T-helper 9 cell (primary cell): ENCODE results near the gene TMEM245.

Experiments
- DNase-seq: peaks from one replicate; pipeline ENCODE4 v3.0.0-alpha.2; 2020

The TMEM245 gene

DNA sequence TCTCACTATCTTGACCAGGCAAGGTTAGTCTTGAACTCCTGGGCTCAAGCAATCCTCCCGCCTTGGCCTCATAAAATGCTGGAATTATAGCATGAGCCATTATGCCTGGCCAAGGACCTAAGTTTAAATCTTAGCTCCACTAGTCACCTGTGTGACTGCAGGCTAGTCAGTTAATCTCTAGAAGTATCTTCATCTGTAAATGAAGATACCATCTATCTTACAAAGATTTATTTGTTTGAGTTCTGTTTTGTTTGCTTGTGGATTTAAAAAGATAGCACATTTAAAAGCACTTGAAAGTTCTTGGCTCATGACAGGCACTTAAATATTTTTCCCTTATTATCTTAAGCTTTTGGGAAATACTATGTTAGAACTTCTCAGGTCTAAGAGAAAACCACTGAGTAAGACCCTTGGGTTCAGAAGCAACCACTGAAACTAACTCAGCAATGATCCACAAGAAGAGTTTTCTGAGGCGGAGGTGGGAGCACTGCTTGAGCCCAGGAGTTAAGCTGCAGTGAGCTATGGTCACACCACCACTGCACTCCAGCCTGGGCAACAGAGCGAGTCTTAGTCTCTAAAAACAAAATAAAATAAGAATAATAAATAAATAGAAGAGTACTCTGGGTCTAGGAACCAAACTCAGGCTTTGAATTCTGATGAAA is 19.1 kb downstream of the TMEM245 start:
- no peak for DNase-seq

DNA sequence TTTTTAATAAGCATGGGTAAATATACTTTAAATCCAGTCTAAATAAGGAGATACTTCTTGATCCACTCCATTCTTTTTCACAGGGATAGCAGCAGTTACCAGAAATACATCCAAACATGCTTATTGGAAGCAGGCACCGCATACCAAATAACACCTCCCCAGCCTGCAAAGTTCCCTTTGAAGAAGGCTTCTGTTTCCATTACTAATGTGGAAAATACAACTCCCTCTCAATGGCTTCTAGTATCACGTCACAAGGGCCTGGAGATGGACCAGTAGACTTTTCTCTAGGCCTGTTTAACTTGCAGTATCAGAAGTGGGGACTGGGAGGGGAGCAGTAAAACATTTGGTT is 20.8 kb downstream of the TMEM245 start:
- no peak for DNase-seq

DNA sequence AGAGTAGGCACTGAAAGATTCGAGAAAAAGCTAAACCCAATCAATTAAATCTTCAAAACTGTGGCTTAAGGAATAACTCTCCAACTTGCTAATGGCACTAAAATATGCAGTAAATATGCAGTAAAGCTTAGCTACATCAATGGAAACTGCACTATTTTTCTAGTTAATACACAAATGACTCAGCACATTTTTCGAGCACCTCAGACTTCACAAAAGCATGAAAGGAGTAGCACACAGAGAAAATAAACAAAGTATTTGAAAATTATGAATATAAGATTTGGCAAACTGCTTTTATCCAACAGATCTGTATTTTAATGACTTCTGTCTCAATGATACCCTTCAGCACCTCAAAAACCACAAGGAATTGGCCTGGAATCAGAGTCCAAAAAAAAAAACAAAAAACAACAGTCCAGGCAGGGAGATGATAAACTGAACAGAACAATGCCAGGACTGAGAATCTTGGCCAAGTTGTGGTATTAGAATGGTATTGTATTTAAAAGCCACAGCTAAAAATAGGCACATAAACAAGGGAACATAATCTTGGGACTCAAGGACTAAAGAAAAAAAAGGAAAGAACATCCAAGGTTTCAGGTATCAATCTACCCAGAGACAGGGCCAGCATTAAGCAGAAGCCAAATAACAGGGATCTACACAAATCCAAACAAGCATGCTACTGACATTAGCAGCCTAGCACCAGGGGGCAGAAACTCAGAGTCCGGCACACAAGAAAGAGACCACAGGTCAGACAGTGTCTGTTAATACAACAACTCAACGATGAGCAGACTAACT is 21.4 kb downstream of the TMEM245 start:
- DNase-seq: no peak

DNA sequence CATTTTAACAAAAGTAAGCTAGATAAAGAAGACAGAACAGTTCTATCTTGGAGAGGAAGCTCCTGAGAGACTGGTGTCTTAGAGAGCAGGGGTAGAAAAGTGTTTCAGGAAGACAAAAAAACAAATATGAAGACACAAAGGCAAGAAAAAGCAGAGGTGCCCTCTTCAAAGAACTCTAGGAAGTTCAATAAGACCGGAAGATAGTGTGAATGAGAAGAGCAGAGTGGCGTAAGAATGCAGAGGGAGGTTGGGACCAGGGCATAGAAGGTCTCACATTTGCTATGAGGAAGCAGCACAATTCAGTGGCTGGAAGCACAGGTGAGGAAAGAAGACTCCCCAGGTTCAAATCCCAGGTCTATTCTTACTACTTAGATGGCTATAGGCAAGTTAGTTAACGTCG is 22.6 kb downstream of the TMEM245 start:
- DNase-seq: no peak

DNA sequence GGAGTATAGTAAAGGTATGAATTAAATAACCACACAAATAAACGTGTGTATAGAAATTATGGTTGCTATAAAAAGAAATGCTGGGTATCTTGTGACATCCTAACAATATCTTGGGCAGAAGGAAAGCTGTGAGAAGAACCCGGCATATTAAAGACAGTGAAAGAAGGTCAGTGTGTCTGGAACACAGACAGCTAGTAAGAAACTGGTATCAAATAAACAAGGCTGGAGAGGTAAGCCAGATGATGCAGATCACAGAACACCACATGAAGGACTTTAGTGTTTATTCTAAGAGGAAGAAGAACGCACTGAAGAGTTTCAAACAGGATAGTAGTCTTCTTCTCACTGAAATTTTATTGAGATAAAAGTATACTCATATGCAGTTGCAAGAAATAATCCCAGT is 24.4 kb downstream of the TMEM245 start:
- DNase-seq: no peak

DNA sequence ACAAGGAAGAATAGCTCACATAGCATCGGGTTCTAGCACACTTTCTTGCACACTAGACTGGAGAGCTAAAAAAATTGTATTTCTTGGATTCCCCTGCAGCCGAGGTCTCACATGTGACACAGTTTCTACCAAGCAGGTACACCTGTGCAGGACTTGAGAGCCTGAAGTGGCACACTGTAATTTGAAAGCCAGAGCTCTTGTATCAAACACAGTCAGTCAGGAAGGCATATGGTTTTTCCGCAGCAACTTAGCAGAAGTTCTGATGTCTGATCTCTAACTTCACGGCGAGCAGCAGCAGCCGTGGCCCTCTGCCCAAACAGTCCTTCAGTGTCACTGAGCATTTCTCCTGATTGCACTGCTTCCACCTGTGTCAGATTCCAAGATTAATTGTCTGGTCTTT is 25.5 kb downstream of the TMEM245 start:
- no peak for DNase-seq

DNA sequence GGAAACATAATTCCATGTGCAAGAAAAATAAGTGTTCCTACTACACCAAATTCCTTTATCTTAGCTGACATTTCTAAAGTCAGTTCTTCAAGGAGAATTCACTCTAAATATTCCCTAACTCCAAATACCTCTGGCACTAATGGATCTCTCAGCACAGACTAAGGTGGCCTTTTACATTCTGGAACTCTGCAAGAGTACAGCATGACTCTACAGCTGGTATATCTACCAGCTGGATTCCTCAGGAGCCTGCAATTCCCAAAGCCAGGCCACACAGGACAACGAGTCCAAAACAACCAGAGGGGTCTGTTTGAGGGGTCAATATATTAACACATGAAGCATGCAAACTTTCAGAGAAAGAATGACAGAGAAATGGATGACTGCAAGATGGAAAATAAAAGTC is 27.2 kb downstream of the TMEM245 start:
- no peak for DNase-seq

DNA sequence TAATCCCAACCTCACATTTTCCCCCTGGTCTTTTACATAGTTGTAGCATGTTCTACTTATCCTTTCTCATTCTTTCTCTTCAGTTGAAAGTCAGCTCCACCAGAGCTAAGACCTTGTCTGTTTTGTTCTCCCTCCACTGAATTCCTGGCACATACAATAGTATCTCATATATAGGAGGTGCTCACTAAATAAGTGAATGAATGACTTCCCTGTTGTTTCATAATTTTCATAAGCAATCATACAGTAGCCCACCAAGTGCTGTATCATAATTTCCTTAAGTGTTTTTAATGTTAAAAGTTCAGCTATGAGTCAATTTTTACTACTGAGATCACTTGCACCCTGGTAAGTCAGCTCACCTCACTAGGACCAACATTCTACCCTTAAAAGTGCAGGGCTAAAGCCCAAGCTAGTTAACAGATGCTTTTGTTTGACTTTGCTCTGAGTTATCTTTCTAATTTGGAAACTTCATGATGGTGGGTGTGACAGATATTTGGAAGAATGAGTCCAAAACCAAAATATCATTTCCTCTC is 27.6 kb downstream of the TMEM245 start:
- DNase-seq: no peak

DNA sequence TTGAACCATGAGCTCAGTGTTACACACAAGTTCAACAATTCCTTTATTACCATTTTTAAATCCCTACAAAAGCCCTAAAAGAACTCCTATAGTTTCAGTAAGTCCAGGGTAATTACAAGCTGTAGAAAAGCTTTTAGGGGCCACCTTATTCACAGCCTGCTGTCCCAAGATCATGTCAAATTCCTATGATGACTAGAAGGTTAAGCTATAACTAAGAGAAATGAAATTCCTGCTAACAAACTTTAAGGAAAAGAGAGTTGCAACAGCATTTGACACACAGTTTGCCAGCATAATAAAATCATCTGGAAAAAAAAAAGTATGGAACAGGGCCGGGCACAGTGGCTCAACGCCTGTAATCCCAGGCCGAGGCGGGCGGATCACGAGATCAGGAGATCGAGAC is 31.5 kb downstream of the TMEM245 start:
- DNase-seq: no peak

DNA sequence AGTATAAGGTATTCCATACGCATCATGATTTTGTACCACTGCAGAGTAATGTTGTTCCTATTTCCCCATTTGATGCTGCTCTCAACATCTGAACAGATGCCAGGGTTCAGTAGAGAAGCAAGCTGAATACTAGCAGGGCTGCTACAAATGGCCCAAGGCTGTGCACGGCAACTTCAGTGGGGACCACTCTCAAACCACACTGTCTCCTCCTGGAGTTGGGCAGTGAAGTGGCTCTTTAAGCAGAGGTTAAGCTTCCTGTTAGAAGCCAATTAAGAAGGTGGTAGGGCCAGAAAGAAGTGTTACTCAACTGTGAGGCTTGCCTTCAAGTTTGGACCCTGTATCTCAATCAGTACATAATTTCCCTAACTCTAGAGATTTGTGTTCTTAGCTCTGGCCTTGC is 32.0 kb downstream of the TMEM245 start:
- DNase-seq: no peak

DNA sequence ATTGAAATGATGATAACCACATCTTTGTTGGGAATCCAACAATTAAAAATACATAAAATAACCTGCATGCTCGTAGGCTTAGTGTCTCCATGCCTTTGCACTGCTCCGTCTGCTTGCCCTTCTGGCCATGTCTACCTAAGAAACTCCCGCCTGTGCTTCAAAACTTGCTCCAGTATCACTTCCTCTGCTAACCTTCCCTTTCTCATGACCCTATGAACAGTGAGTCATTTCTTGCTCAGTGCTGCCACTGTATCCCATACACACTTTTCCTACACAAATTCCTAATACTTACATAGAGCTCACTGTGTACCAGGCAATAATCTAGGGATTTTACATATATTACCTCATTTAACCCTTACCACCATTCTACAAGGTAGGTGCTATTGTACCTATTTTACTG is 33.5 kb downstream of the TMEM245 start:
- no peak for DNase-seq

DNA sequence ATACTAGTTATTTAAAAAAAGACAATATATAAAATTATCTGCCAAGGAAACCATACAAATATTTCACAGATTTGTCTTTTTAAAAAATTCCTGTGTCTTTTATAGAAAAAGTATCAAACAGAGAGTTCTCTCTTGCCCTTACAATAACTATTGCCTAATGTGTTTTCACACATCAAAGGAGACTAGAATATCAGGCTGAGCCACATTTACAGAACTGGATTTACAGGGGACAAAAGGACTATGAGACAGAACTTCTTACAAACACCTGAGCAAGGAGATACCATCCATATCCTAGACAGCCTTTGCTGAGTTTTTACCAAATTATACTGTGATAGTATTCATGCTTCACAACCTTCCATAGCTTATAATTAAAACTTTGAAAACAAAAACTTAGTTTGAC is 34.2 kb downstream of the TMEM245 start:
- no peak for DNase-seq

DNA sequence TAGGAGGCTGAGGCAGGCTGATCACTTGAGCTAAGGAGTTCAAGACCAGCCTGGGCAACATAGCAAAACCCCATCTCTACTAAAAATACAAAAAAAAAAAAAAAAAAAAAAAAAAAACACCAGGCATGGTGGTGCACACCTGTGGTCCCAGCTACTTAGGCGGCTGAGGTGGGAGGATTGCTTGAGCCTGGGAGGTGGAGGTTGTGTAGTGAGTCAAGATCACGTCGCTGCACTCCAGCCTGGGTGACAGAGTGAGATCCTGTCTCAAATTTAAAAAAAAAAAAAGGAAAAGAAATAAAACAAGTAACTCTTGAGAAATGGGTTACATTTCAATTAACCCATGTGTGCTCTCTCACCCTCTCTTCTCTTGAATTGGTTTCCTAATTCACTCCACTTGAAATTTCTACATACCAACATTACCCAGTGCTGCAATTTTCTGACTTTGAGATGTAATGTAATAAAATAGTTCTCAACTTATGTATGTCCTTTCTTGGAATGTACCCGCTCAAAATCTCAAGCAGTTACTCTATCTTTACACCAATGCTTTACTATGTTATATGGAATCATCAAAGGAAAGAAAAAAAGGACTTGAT is 35.8 kb downstream of the TMEM245 start:
- DNase-seq: no peak

DNA sequence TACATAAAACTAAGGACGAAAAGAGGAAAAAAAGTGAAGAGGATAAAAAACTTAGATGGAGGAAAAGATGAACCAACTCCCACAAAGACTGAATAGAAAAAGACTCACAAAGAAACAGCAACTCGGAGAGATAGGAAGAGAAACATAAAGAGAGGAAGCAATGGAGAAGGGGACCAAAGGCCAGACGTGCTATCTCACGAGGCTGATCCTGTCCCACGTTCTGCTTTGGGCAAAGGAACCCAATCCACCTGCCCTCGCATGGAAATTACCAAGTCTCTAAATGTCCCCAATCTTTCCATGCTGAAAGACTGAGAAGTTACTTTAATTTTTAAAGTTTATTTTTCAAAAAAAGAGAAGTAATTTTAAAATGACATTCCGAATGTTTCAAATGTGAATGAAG is 36.6 kb downstream of the TMEM245 start:
- no peak for DNase-seq

DNA sequence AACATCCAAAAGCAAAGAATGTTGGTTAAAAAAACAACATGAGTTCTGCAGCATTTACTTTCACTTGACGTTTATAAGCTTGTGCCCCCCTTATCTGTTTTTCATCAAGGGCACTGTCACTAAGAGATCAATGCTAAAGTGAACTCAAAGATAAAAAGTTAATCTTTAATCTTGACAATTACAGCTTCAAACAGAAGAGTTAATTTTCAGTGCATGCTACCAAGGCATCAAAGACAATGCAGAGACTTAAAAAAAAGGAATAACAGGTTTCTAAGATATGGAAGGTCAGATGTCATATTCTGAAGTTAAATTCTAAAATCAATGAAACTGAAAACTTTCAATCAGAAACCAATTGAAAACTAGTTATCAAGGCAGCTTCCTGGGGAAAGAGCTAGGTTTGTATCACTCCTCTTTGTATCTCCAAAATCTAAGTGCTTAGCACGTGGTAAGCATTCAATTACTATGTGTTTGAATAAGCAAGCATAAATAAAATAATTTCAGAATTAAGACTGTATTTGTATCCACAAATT is 37.6 kb downstream of the TMEM245 start:
- DNase-seq: no peak

DNA sequence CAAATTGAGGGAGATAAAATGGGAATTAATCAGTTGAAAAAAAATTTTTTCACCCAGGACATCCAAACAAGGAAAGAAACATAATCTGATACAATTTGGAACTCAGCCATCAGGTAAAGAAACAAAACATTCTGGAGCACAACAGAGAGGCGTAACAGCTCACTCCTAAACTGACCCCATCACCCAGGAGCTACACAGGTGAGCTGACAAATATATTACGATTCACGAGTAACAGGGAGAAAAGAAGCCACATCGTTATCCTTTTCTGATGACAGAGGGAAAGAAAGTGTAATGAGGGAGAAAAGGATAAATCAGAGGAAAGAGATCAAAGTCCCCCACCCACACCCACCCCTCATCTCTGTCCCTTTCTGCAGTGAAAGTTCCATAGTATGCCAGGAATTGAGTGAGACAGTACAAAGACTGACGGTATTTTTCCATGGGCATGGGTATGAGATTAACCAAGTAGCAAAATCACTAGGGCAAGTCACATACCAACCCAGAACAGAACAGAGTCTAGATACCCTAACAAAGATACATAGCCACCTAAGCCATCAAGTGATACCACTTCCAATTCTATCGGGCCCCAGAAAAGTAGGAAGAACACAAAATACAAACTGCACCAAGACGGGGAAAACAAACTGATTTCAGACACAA is 45.4 kb downstream of the TMEM245 start:
- no peak for DNase-seq

DNA sequence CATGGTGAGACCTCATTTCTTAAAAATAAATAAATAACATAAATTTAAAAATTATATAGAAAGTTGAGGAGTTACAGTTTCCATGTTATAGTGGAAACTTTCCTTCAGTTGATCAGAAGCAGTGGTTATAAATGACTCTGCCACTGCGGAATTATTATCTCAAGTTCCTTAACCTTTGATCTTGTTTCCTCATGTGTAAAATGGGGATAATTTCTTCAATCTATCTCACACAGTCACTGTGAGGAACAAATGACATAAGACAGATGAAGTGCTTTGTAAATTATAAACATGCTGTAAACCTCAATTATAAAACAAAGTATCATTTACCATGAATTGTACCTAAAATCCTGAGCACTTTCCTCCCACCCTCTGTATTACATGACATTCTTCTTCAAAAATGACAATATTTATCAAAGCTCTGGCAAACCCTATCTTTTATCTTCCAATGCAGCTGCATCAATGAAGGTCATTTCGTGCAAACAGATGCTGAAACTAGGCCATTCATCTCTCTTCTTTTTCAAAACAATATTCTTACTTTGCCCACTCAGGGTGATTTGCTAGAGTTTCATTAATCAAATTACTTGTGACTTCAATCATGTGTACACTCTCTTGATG is 46.8 kb downstream of the TMEM245 start:
- no peak for DNase-seq

DNA sequence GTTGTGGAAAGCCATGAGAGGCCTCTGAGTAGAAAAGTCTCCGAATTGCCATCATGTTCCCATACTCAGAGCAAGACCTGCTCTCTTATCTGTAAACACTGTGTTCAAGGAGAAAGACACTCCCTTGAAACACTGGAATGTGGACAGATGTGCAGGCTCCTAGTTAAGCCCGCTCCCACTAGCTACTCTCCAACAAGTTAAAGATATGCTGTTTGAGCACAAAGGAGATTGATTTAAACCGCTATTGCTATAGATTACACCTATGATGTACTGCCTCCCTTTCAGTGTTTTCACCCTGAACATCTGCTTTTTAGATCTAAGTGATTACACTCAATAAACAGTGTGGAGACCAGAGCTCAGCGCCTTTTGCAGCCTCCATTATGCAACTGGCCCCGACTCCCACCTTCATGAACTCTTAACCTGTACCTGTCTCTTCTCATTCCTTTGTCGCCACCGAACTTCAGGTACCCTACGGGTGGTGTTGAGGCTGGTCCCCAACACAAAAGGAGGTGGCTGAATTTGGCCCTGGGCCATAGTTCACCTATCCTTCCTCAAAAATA is 47.5 kb downstream of the TMEM245 start:
- no peak for DNase-seq

DNA sequence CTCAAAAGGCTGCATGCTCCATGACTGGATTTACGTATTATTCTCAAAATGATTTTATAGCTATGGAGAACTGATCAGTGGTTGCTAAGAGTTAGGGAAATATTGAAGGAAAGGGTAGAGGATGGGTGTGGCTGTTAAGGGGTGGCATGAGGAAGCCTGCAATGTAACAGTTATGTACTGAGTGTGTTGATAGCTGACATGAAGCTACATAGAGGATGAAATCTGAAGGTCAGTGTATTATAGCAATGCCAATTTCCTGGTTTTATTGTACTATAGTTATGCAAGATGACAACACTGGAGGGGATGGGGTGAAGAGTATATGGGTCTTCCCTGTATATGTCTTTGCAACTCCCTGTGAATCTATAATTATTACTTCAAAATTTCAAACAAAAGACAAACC is 51.0 kb downstream of the TMEM245 start:
- DNase-seq: no peak

DNA sequence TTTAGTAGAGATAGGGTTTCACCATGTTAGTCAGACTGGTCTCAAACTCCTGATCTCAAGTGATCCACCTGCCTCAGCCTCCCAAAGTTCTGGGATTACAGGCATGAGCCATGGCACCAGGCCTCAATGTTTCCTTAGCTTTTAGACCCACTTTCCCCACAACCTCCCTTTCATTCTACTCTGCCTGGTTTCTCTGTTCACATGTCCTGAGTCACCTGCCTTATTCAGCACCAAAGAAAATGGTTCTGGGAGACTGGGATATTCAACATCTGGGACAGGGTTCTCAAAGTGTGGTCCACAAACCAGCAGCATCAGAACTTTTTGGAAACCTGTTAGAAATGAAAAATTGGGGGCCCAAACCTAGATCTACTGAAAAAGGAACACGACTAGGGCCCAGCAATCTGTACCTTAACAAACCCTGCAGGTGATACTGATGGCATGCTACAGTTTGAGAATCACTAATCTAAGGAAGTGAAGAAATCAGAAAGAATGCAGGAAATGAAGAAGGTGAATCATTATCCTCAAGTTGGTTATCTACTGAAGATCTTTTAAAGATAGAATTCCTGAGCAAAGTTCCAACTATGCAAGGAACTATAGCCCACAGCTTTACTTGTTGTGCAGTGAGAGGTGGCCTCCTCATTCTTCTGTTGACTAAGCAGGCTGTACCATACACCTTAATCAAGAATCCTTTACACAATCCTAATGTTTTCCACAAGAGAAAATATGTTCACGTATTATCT is 54.6 kb downstream of the TMEM245 start:
- DNase-seq: no peak

DNA sequence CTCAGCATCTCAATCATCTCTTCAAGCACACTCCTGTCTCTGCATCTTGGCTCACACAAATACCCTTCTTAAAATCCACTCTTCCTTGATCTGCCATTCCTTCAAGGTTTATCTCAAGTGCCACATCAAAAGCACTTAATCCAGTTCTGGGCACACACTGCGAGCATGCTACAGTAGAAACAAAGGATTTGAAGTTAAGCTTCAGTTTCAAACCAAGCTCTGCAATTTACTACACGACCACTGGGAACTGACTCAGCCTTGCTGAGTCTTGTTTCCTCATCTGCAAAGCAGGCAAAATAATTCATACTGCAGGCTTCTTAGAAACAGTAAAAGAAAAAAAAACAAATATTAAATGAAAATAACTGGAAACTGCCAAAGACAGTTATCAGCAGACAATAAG is 56.0 kb downstream of the TMEM245 start:
- no peak for DNase-seq

DNA sequence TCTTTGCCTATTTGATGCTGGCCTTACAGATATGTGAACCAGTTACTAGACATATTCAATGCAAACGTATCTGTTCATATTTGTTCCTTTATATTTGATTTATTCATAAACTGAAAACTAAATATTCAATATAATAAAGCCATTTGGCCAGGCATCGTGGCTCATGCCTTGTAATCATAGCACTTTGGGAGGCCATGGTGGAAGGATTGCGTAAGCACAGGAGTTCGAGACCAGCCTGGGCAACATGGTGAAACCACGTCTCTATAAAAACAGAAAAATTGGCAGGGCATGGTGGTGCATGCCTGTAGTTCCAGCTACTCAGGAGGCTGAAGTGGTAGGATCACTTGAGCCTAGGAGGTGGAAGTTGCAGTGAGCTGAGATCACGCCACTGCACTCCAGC is 57.2 kb downstream of the TMEM245 start:
- no peak for DNase-seq
